GM12878 (cell line): ENCODE results near the gene CTRB1. TPM values are rescaled to one million over a fixed set of nuclear protein-coding genes. Genes with fewer than 3 reads are reported as not detected.

Source experiments
- ATAC-seq: fragments of 200-7000 bp; cut with Tn5 transposase; 3 replicates; pipeline ENCODE4 v1.9.1; 2020; ENCODE audit warnings: mild to moderate bottlenecking, moderate library complexity
- BruUV-seq: library from RNA; stranded (reverse); fragments of 400-500 nt; replicated peaks from 2 replicates; lab custom pipeline; 2021; lab: Mats Ljungman, UMichigan
- CTCF ChIA-PET: fragments of 300-600 bp; sonication (Branson Sonifier 250); formaldehyde crosslinking; extraction: SDS; loops from one replicate; lab custom pipeline; 2021; ENCODE audit warnings: inconsistent platforms; lab: Yijun Ruan, JAX
- POLR2A ChIA-PET: fragments of 350-600 bp; formaldehyde crosslinking; extraction: SDS; loops from one replicate; lab custom pipeline; 2021; ENCODE audit warnings: inconsistent platforms; lab: Charles Lee
- RAD21 ChIA-PET: fragments of 300-600 bp; sonication (Branson Sonifier 250); formaldehyde crosslinking; loops from one replicate; lab custom pipeline; 2023; ENCODE audit warnings: antibody characterized with exemption; ENCODE audit not compliant: unreplicated experiment; lab: Charles Lee
- SMC1A ChIA-PET: fragments of 300-600 bp; sonication (Branson Sonifier 250); formaldehyde crosslinking; loops from one replicate; lab custom pipeline; 2023; ENCODE audit not compliant: unreplicated experiment, uncharacterized antibody; lab: Charles Lee
- DNase-seq: peaks from one replicate; pipeline ENCODE4 v3.0.0-alpha.2; 2011; ENCODE audit warnings: low read depth, low spot score
- FAIRE-seq: peaks from 3 replicates; lab custom pipeline; 2011; peaks lifted over from hg19 to GRCh38; lab: Jason Lieb, UNC
- H2AFZ ChIP-seq: 2 replicates; pipeline ENCODE4 v1.6.0; 2011; ENCODE audit warnings: low read depth, low read length, control low read depth; ENCODE audit not compliant: control insufficient read depth
- H3K27ac ChIP-seq: 2 replicates; pipeline ENCODE4 v1.5.1; 2011; ENCODE audit warnings: control low read depth; ENCODE audit not compliant: control insufficient read depth, insufficient read depth
- H3K27me3 ChIP-seq, 2 experiments: replicated peaks in 1 of 2; 2 replicates each; pipeline versions ENCODE4 v1.6.0 to v1.6.1; 2011; ENCODE audit warnings: low read length in 1 of 2; ENCODE audit not compliant: control insufficient read depth in 2 of 2, insufficient read depth in 2 of 2
- H3K36me3 ChIP-seq, 2 experiments: 2 replicates each; pipeline ENCODE4 v1.5.1; 2011; ENCODE audit warnings: low read length in 1 of 2; ENCODE audit not compliant: control insufficient read depth in 2 of 2, insufficient read depth in 2 of 2
- H3K4me1 ChIP-seq: 2 replicates; pipeline ENCODE4 v1.6.1; 2011; ENCODE audit warnings: mild to moderate bottlenecking, low read length, moderate library complexity, mixed read lengths; ENCODE audit not compliant: control insufficient read depth, insufficient read depth
- H3K4me2 ChIP-seq: 2 replicates; pipeline ENCODE4 v1.6.0; 2011; ENCODE audit warnings: control low read depth; ENCODE audit not compliant: control insufficient read depth, insufficient read depth
- H3K4me3 ChIP-seq: fragments of 200-600 bp; sonication (generic); 2 replicates; pipeline ENCODE4 v1.5.1; 2016
- H3K79me2 ChIP-seq: 2 replicates; pipeline ENCODE4 v1.6.0; 2011; ENCODE audit warnings: low read length; ENCODE audit not compliant: control insufficient read depth, insufficient read depth
- H3K9ac ChIP-seq: 2 replicates; pipeline ENCODE4 v1.8.0; 2011; ENCODE audit warnings: low read length, control low read depth, mixed read lengths; ENCODE audit not compliant: control insufficient read depth, insufficient read depth
- H3K9me3 ChIP-seq: replicated peaks from 3 replicates; pipeline ENCODE4 v1.5.1; 2011; ENCODE audit warnings: mild to moderate bottlenecking, low read length; ENCODE audit not compliant: control insufficient read depth, insufficient read depth
- H4K20me1 ChIP-seq: 2 replicates; pipeline ENCODE4 v1.6.0; 2011; ENCODE audit not compliant: control insufficient read depth, insufficient read depth
- ATF7 ChIP-seq: fragments of 450-650 bp; IDR thresholded peaks from 2 replicates; pipeline ENCODE4 v1.6.1; 2016; ENCODE audit warnings: low read depth, mild to moderate bottlenecking
- CBX5 ChIP-seq: sonication (generic); IDR thresholded peaks from 2 replicates; pipeline ENCODE4 v1.6.1; 2016; ENCODE audit warnings: low read depth, moderate library complexity, mild to moderate bottlenecking, inconsistent platforms
- EZH2 ChIP-seq: IDR thresholded peaks from 2 replicates; pipeline ENCODE4 v1.6.1; 2012; ENCODE audit warnings: low read depth, mild to moderate bottlenecking, control low read depth, inconsistent platforms, low read length, borderline replicate concordance; ENCODE audit not compliant: control insufficient read depth
- HDAC2 ChIP-seq: fragments of 200-600 bp; sonication (generic); IDR thresholded peaks from 2 replicates; pipeline ENCODE4 v1.6.1; 2017
- JUND ChIP-seq: IDR thresholded peaks from 2 replicates; pipeline ENCODE4 v1.6.1; 2012; ENCODE audit warnings: low read depth, mild to moderate bottlenecking, low read length, improper control_type of control experiment, moderate library complexity
- MTA2 ChIP-seq: fragments of 450-650 bp; IDR thresholded peaks from 2 replicates; pipeline ENCODE4 v1.6.1; 2016; ENCODE audit warnings: low read depth, mild to moderate bottlenecking, moderate library complexity
- MXI1 ChIP-seq: fragments of 150-350 bp; IDR thresholded peaks from 2 replicates; pipeline ENCODE4 v1.6.1; 2011; ENCODE audit warnings: low read depth, mild to moderate bottlenecking, inconsistent platforms, low read length, improper control_type of control experiment
- NFYB ChIP-seq: IDR thresholded peaks from 2 replicates; pipeline ENCODE4 v1.6.1; 2011; ENCODE audit warnings: low read depth, mild to moderate bottlenecking, low read length, improper control_type of control experiment, moderate library complexity; ENCODE audit not compliant: insufficient read depth
- RFX5 ChIP-seq: IDR thresholded peaks from 2 replicates; pipeline ENCODE4 v1.6.1; 2011; ENCODE audit warnings: low read depth, low read length, improper control_type of control experiment
- RUNX3 ChIP-seq: IDR thresholded peaks from 2 replicates; pipeline ENCODE4 v1.6.1; 2012; ENCODE audit warnings: low read length, inconsistent platforms
- STAT3 ChIP-seq: IDR thresholded peaks from 2 replicates; pipeline ENCODE4 v1.6.1; 2011; ENCODE audit warnings: low read depth, low read length, improper control_type of control experiment
- ZBED1 ChIP-seq: IDR thresholded peaks from 2 replicates; pipeline ENCODE4 v1.6.1; 2016; ENCODE audit warnings: borderline replicate concordance
- ZNF24 ChIP-seq: fragments of 450-650 bp; IDR thresholded peaks from 2 replicates; pipeline ENCODE4 v1.6.1; 2017; ENCODE audit warnings: antibody characterized with exemption, mild to moderate bottlenecking
- WGBS: methylation state at CpG from one replicate; pipeline ENCODE4 v1.1.6; 2016; ENCODE audit warnings: low lambda C conversion rate; ENCODE audit not compliant: insufficient replicate concordance, insufficient coverage; ENCODE audit errors: missing lambda C conversion rate; 5-methylcytosine and 5-hydroxymethylcytosine counted together
- in situ Hi-C: fragments of 300-500 bp; cut with MboI; formaldehyde crosslinking; loops from 9 replicates; pipeline ENCODE4 v1.14.3; 2018; ENCODE audit warnings: mixed read lengths
- intact Hi-C: fragments of 100-400 bp; cut with micrococcal nuclease; formaldehyde crosslinking; loops from one replicate; pipeline ENCODE4 v1.14.2; 2022; ENCODE audit not compliant: unreplicated experiment
- polyA plus RNA-seq, 11 experiments: library from polyadenylated mRNA; depleted of rRNA in 4 of 11; unstranded in 6 of 11; stranded (reverse) in 5 of 11; fragments of >200 nt; fragmentation: Nextera tagmentation in 4 of 11; fragmentation: Illumina TruSeq in 1 of 11; extraction: Ambion mirVana in 4 of 11; extraction: Trizol in 1 of 11; gene quantifications; 1 replicate in 1 of 11; 2 replicates in 10 of 11; pipeline versions ENCODE4 v1.2.1 to v1.2.3, GENCODE V29; 2011 to 2016; ENCODE audit warnings: inconsistent platforms in 2 of 11, missing spikeins in 2 of 11, low read depth in 1 of 11
- total RNA-seq, 4 experiments: library from RNA; depleted of rRNA in 3 of 4; stranded (reverse); fragments of >200 nt in 3 of 4; fragmentation: Illumina TruSeq in 1 of 4; extraction: Trizol in 1 of 4; gene quantifications; 2 replicates each; pipeline versions ENCODE4 v1.2.1 to v1.2.3, GENCODE V29; 2013 to 2021
- TF ChIP-seq, protein P1 (sequence below): fragments of 150-350 bp; IDR thresholded peaks from 2 replicates; pipeline ENCODE4 v1.6.1; 2014; ENCODE audit warnings: mild to moderate bottlenecking, low read depth, low read length
- TF ChIP-seq, protein P2 (sequence below): fragments of 450-650 bp; IDR thresholded peaks from 2 replicates; pipeline ENCODE4 v1.6.1; 2016; ENCODE audit warnings: mild to moderate bottlenecking, moderate library complexity, borderline replicate concordance
- TF ChIP-seq, protein P3 (sequence below): IDR thresholded peaks from 2 replicates; pipeline ENCODE4 v1.6.1; 2012; ENCODE audit warnings: low read depth, low read length, improper control_type of control experiment
- TF ChIP-seq, protein P4 (sequence below): IDR thresholded peaks from 2 replicates; pipeline ENCODE4 v1.6.1; 2011; ENCODE audit warnings: mild to moderate bottlenecking, low read depth, low read length, moderate library complexity; ENCODE audit not compliant: insufficient replicate concordance

The CTRB1 gene
- total and polyA plus RNA-seq, 10 of the 15 experiments (the other 5 are each of a cell fraction or from before 2014, with no cell fraction given): 0.28 to 4.4 TPM; not detected in 8

DNA sequence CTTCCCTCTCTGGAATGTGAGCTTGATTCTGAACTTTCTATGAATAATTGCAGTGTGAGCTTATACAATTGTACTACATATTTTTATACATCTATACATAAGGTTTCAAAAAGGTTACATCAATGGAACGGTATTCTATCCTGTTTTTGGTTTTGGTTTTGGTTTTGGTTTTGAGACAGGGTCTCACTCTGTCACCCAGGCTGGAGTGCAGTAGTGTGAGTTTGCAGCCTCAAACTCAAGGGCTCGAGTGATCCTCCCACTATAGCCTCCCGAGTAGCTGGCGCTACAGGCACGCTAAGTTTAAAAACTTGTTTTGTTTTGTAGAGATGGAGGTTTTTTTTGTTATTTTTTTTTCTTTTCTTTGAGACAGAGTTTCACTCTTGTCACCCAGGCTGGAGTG, 1.1 kb downstream of the CTRB1 start:
- Histone ChIP-seq H3K9me3 (no peaks in the 10 kb centered on the region), H3K9ac (no peak overlapping the region), H3K27me3 (no peaks in the 10 kb centered on the region), H3K79me2 (no peaks in the 10 kb centered on the region), H3K4me1 (peaks cover 20% of the 10 kb centered on the region), H3K4me2 (peak overlapping the region; percentile 68), H3K4me3 (no peak overlapping the region), H2AFZ (no peak overlapping the region; the same call in 1 of the 2 replicates), H3K36me3 (no peaks in the 10 kb centered on the region), H4K20me1 (no peaks in the 10 kb centered on the region), H3K27ac (no peak overlapping the region)
- ChIA-PET SMC1A (interaction anchor here (0.6 to 1.6 kb wide), 8 partner anchors 16 to 631 kb away, joined by 3 to 9 read pairs (median 3); no protein-coding TSS in a partner anchor), POLR2A (no interaction called here), RAD21 (interaction anchor here (0.7 to 2.0 kb wide), 4 partner anchors 20 to 173 kb away, joined by 3 to 8 read pairs (median 5); no protein-coding TSS in a partner anchor), CTCF (interaction anchor here (0.9 to 3.0 kb wide), 5 partner anchors 14 to 297 kb away, joined by 3 to 11 read pairs (median 5); no protein-coding TSS in a partner anchor)
- no peak for DNase-seq
- BruUV-seq: no TSS peak
- WGBS: 21% methylated on average over 5 of the region's 5 CpGs
- peak; percentile 57 for ATAC-seq
- FAIRE-seq: no peak
- intact Hi-C loops (loop anchor here (2.0 to 5.0 kb wide), 2 partner anchors 17 to 167 kb away; no protein-coding TSS in a partner anchor), in situ Hi-C loops (loop anchor here (10.0 kb wide), 1 partner anchor 545 kb away; no protein-coding TSS in a partner anchor)
- TF ChIP-seq MTA2 (no peak), ZNF24 (no peak), MXI1 (no peak), NFYB (no peak), STAT3 (no peak), JUND (no peak), ZBED1 (no peak), EZH2 (no peak), HDAC2 (no peak), RUNX3 (no peak), RFX5 (no peak), CBX5 (no peak), ATF7 (no peak)
- TF ChIP-seq, protein P1, sequence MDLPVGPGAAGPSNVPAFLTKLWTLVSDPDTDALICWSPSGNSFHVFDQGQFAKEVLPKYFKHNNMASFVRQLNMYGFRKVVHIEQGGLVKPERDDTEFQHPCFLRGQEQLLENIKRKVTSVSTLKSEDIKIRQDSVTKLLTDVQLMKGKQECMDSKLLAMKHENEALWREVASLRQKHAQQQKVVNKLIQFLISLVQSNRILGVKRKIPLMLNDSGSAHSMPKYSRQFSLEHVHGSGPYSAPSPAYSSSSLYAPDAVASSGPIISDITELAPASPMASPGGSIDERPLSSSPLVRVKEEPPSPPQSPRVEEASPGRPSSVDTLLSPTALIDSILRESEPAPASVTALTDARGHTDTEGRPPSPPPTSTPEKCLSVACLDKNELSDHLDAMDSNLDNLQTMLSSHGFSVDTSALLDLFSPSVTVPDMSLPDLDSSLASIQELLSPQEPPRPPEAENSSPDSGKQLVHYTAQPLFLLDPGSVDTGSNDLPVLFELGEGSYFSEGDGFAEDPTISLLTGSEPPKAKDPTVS: no peak
- TF ChIP-seq, protein P2, sequence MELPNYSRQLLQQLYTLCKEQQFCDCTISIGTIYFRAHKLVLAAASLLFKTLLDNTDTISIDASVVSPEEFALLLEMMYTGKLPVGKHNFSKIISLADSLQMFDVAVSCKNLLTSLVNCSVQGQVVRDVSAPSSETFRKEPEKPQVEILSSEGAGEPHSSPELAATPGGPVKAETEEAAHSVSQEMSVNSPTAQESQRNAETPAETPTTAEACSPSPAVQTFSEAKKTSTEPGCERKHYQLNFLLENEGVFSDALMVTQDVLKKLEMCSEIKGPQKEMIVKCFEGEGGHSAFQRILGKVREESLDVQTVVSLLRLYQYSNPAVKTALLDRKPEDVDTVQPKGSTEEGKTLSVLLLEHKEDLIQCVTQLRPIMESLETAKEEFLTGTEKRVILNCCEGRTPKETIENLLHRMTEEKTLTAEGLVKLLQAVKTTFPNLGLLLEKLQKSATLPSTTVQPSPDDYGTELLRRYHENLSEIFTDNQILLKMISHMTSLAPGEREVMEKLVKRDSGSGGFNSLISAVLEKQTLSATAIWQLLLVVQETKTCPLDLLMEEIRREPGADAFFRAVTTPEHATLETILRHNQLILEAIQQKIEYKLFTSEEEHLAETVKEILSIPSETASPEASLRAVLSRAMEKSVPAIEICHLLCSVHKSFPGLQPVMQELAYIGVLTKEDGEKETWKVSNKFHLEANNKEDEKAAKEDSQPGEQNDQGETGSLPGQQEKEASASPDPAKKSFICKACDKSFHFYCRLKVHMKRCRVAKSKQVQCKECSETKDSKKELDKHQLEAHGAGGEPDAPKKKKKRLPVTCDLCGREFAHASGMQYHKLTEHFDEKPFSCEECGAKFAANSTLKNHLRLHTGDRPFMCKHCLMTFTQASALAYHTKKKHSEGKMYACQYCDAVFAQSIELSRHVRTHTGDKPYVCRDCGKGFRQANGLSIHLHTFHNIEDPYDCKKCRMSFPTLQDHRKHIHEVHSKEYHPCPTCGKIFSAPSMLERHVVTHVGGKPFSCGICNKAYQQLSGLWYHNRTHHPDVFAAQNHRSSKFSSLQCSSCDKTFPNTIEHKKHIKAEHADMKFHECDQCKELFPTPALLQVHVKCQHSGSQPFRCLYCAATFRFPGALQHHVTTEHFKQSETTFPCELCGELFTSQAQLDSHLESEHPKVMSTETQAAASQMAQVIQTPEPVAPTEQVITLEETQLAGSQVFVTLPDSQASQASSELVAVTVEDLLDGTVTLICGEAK: no peak
- TF ChIP-seq, protein P3, sequence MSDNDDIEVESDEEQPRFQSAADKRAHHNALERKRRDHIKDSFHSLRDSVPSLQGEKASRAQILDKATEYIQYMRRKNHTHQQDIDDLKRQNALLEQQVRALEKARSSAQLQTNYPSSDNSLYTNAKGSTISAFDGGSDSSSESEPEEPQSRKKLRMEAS: no peak
- TF ChIP-seq, protein P4, sequence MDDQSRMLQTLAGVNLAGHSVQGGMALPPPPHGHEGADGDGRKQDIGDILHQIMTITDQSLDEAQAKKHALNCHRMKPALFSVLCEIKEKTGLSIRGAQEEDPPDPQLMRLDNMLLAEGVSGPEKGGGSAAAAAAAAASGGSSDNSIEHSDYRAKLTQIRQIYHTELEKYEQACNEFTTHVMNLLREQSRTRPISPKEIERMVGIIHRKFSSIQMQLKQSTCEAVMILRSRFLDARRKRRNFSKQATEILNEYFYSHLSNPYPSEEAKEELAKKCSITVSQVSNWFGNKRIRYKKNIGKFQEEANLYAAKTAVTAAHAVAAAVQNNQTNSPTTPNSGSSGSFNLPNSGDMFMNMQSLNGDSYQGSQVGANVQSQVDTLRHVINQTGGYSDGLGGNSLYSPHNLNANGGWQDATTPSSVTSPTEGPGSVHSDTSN: no peak
